HTR-8/SVneo (cell line): ENCODE data around the gene FAM174C.
A peak's percentile ranks its signal among the peaks of the same experiment; 100 is the strongest.

Experiments used
- DNase-seq: peaks from one replicate; pipeline ENCODE4 v3.0.0; 2011; ENCODE audit warnings: low spot score, mixed read lengths; ENCODE audit not compliant: insufficient read length
- FAIRE-seq: peaks from 2 replicates; lab custom pipeline; 2011; peaks lifted over from hg19 to GRCh38; lab: Jason Lieb, UNC

FAM174C gene

DNA sequence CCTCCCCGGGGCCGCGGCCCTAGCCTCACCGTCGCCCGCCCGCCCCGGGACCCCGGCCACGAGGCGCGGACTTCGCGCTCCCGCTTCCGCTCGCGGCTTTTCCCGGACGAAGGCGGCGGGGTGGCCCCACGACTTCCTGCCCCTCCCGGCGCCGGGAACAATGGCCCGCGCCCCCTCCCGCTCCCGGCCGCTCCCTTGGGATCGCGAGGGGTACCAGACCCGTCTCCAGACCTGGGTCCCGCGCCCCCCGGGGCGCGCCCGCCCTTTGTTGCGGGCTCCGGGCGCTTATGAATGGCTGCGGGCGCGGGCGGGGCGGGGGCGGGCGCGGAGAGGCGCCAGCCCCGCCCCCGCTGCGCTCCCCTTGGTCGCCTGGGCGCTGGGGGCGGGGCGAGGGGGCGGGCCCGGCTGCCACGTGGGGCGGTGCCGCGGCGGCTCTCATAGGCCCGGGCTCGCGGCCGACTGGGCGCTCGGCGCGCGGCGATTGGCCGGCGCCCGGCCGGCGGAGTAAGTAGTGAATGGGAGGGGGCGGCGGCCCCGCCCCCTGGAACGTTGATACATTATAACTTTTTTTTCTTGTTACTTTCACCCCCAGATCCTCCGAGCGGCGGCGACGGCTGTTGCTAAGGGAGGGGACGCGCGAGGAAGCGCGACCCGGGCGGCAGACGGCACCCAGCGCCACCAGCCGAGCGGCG lies 25.9 kb upstream of the FAM174C start:
- no peak for FAIRE-seq
- DNase-seq, result no peak

DNA sequence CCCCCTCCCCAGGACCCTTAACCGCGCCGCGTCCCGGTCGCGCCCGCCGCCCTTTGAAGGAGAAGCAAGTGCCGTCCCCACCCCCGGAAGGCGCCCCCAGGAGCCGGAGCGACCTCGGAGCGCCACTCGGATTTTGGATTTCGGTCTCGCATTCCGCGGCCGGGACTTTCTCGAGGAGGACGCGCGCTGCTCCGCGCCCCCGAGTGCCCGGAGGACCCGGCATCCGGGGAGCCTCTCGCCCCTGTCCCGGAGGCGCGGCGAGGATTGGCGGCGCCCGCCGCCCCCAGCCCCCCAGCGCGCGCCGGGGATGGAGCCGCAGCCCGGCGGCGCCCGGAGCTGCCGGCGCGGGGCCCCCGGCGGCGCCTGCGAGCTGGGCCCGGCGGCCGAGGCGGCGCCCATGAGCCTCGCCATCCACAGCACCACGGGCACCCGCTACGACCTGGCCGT lies 25.3 kb upstream of the FAM174C start:
- DNase-seq (no peak), FAIRE-seq (no peak)

DNA sequence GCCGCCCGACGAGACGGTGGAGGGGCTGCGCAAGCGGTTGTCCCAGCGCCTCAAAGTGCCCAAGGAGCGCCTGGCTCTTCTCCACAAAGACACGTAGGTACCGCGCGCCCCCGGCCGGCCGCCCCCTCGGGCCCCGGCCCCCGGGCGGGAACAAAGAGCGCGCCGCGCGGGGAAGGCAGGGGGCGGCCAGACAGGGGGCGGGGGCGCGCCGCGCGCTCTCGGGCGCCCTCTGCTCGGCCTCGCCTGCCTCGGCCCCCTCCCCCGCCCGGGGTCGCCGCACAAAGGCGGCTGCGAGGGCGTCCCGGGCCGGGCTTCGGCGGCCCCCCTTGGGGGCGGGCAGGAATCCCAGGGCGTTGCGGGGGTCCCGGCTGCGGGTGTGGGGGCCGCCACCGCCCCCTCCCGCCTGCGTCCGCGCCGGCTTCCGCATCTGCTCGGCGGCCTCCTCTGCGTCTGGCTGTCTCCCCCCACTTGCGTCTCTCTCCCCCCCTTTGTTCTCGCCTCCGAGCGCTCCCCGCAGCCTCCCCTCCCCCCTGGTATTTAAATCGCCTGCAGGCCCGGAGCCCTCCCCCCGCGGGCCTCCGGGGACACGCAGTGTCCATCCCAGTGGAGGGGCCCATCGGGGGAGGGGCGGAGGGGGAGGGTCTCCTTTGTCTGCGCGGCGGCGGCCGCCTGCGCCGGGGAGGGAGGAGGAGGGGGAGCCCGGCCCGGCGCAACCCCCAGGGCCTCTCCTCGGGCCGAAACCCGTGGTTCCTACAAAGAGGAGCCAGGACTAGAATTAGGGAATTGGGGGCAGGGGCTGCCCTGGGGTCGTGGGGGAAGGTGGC lies 24.7 kb upstream of the FAM174C start:
- FAIRE-seq, result no peak

DNA sequence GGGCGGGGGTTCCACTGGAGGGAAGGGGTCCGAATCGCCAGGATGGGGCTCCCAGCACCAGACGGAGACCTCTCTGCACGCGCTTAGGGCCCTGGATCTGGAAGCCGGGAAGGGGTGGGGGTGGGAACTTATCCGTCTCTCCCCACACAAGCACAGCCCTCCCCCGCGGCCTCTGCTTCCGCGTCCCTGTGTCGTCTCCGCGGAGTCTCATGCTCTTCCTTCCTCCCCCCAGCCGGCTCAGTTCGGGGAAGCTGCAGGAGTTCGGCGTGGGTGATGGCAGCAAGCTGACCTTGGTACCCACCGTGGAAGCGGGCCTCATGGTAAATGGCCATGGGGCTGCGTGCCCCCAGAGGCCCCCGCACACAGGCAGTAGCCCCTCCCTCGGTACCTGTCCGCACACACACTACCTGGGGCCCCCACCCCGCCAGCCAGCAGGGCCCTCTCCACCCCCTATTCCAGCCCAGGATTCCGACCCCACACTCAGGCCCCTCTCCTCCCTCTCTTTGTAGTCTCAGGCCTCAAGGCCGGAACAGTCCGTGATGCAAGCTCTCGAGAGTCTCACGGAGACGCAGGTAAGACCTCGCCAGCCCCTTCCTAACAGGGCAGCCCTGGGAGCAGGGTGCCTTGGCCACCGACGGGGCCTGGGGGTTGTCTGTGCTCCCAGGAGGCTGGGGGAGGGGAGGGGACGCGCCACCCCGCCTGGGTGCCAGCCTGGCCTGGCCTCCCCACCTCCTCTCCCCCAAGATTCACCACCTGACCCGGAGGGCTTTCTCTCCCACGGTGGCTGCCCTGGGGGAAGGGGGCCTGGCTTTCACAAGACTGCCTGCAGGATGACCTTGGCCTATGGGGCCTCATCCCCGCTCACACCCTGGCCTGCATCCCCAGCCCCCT lies 23.8 kb upstream of the FAM174C start:
- no peak for FAIRE-seq

More for the DNA sequence above, 24.7 kb upstream of the FAM174C start:
- no peak for DNase-seq

DNA sequence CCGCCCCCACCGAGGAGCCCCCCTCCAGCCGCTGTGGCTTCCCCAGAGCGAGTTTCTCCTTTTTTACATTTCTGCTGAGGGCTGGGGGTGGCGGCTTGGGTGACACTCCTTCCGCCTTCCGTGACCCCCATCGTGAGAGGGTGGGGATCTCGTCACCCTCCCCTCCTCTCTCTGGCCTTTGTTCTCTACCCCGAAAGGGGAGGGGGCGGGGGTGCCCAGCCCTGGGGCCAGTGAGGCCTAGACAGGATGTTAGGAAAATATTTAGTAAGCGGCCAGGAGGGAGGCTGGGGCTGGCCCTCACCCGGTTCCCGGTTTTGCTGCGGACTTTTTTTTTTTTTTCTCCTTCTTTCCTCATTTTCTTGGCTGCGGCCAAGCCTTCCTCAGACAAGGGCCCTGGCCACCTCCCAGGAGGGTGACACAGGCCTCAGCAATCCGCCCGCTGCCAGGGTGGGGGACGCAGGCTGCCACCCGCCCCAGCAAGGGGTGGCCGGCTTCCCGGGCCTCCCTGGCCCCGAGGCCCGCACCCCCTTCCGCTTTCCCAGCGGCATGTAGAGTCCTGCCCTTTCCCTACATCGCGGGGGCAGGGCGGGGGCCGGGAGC lies 23.0 kb upstream of the FAM174C start:
- DNase-seq (no peak), FAIRE-seq (no peak)

More for the DNA sequence above, 23.8 kb upstream of the FAM174C start:
- no peak for DNase-seq

DNA sequence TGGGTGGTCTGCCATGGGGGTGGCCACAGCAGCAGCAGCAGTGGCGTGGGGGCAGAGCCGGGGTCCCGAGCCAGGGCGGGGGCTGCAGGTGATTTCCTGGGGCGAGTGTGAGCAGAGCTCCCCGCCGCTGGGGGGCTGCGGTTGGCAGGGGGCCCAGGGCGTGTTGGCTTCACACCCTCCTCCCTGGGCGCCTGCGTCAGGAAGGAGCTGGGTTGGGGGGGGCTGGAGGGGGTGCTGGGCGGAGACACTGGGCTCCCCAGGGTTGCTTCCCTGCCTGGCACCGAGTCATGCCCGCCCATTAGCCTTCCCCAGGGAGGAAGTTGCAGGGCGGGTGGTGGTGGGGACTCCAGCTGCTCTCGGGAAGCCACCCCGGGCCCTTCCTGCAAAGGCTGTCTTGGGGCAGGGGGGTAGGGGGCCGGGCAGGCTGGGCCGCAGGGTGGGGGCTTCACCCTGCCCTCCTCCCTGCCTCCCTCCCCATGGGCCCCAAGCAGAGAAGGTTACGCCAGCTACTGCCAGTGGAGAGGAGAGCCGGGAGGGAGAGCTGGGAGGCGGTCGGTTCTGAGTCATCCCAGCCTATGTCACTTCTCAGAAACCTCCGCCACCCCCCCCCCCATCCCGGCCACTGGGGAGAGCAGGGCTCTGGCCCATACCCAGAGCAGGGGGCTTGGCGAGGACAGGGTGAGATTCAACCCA lies 22.4 kb upstream of the FAM174C start:
- FAIRE-seq, result peak; percentile 85
- no peak for DNase-seq

- FAIRE-seq, result no peak
- DNase-seq, result no peak
These were observed 21.7 kb upstream of the FAM174C start for GRCh38 chr19:1253514-1254080.

GRCh38 chr19:1254081-1254527 lies 21.2 kb upstream of the FAM174C start:
- FAIRE-seq, result no peak
- no peak for DNase-seq

DNA sequence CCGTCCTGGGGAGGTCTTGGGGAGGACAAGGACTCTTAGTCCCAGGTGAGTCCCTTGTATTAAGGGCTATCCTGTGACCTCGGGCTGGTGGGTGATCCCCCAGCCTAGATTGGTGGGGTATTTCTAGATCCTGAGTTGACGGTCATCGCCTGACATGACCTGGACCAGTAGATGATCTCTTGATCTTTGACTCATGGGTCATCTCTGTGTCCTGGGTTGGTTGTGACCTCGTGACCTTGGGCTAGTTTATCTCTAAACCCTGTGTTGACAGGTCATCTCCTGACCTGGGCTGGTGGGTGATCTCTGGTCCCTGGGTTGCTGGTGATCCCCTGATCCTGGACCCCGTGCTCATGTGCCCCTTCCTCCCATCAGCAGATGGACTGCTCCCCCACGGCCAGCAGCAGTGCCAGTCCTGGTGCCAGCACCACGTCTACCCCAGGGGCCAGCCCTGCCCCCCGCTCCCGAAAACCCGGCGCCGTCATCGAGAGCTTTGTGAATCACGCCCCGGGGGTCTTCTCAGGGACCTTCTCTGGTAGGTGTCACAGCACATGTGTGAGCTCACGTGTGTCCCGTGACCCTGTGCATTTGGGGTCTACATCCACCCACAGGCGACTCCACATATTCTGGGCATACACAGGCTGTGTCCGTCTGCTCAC lies 20.7 kb upstream of the FAM174C start:
- no peak for DNase-seq
- FAIRE-seq, result no peak

GRCh38 chr19:1255186-1256161 lies 19.9 kb upstream of the FAM174C start:
- FAIRE-seq, result no peak

GRCh38 chr19:1256646-1257474 lies 18.5 kb upstream of the FAM174C start:
- DNase-seq (no peak), FAIRE-seq (no peak)

More at GRCh38 chr19:1255186-1256161, 19.9 kb upstream of the FAM174C start:
- DNase-seq, result no peak

DNA sequence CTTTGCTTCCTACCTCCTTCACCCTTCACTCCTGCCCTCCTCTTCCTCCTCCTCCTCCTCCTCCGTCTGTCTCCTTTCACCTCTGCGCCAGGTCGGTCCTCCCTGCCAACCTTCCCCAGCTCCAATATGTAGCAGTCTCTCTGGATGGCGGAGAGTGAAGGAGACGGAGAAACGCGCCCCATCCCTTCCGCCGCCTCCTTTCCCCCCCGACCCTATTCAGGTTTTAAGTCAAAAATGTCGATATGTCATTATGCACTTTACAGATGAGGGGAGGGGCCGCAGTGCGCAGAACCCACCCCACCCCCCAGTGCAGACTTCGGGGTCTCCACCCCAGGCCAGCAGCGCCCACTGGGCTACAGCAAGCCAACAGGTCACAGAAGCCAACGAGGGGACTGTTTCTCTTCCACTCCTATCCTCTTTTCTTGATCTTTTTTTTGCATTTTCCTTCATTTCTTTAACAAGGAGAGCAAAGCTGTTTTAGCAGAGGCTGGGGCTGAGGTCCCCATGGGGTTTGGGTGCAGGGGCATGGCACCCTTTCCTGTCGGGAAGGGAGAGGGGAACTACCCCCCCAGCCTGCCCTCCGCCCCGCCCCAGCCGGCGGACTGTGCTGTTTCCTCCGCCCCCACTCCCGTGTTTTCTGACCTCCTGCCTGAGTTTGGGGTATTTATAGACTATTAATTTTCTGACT lies 17.7 kb upstream of the FAM174C start:
- FAIRE-seq (no peak), DNase-seq (no peak)

DNA sequence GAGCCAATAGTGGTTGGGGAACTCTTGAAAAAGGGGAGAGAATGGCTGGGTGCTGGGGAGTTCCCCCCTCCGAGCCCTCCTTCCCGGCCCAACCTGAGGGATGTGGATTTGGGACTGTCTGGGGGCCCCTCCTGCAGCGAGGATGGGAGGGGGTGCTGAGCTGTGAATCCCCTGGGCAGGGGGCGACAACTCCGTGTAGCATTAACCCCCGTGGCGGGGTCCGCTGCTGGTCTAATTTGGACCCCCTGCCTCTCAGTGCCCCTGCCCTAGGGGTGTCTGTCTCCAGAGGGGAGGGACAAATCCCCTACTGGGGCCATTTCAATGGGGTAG lies 17.2 kb upstream of the FAM174C start:
- FAIRE-seq (no peak), DNase-seq (no peak)

DNA sequence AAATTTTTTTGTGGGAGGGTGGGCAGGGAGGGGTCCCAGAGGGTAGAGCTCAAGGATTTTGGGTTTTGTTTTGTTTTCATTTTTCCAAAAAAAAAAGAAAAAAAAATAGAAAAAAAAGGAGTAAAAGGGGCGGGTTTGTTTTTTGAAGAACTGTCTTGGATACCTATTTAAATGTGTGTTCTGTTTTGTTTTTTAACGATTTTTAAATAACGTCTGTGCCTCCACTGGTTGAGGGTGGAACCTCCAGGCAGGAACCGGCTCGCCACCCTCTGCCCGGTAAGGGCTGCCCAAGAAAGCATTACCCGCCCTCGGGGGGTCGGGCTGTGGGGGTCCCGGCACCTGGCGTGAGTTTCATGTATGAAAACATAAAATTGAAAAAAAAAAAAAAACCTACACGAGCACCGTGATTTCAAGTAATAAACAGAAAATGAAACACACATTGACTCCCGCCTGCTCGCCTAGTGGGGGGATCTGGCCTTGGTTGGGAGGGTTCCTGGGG lies 16.6 kb upstream of the FAM174C start:
- DNase-seq, result no peak
- no peak for FAIRE-seq

DNA sequence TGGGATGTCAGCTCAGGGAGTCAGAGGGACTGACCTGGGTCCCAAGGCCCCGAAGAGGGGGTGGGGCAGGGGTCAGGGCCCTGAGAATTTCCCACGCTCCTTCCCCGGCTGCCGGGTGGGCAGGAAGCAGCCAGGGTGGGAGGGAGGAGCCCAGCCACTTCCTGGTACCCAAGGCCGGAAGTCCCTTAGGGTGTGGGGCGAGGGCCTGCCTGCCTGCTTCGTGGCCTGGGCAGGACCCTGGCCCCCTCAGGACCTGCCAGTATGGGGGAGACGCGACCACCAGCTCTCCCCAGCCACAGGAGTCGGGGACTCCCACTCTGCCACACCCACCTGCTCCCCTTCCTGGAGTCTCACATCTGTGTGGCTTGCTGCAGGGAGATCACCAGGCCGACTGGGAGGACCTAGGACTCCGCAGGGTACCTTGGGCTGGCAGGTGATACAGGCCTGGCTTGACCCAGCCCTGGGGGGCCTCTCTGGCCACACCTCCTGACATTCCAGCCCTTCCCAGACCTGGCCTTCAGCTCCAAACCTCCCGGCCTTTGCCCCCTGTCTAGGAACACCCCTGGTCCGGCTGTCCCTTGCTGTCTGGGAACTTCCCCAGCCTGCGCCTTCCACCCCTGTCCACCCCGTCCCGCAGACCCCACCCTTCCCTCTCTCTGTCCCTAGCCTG lies 16.0 kb upstream of the FAM174C start:
- no peak for DNase-seq

More for the DNA sequence above, 16.0 kb upstream of the FAM174C start:
- FAIRE-seq, result no peak
